ENCODE data around the gene PMP22. TPM values are rescaled to one million over a fixed set of nuclear protein-coding genes. Genes with fewer than 3 reads are reported as not detected.

The PMP22 gene
- total RNA-seq, 2 donors from 2014 or later, result 3.1 to 5.5 TPM

DNA sequence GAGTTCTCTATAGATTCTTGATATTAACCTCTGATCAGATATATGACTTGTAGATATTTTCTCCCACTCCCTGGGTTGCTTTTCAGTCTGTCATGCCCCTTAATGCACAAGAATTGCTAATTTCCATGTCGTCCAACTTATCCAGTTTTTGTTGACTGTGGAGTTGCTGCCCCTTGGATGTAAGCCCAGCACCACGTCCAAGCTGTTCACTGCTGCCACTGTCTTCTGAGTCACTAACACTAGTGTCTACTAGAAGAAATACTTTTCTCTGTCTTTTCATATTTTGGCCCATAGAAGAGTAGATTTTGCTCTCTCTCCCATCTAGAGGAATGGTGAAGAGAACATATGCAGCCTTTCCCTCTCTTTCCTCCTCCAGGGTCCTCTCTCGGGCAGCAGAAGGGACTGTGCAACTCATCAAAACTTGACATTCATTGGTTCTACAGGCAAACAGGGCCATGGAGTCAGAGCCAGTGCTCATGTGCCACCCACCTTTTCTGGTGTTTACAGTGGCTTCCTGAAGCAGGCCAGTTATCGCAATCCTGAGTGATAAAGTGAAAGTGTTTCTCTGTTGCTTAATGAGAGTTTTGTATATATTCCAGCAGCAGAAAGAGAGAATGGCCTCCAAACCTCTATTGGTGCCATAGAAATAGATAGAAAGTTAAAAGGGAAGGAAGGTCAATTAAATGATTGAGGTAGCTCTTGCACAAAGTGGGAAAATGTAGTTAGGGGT, 22.6 kb upstream of the PMP22 start:
- peaks cover 4% of the 10 kb centered on the region for H3K4me1 ChIP-seq (ENCODE audit: control insufficient read depth, insufficient read depth, low read length)
- no peaks in the 10 kb centered on the region for H3K27me3 ChIP-seq (ENCODE audit: control insufficient read depth, insufficient read depth, low read length, poor library complexity, severe bottlenecking)
- TF ChIP-seq CTCF (conservative IDR thresholded peaks at IDR 0.05), result no peak
- H3K36me3 ChIP-seq (ENCODE audit: control insufficient read depth, insufficient read depth, low read length), result no peaks in the 10 kb centered on the region
- no peak overlapping the region for H3K4me3 Mint-ChIP-seq
- 91 to 100% methylated on average over 2 to 4 of the region's 4 CpGs for WGBS, 2 experiments (ENCODE audit: insufficient coverage in 1 of 2, insufficient read length in 1 of 2)
- no peak overlapping the region for H3K27ac Mint-ChIP-seq
- H3K4me1 Mint-ChIP-seq, result peaks cover 10% of the 10 kb centered on the region
- H3K9me3 ChIP-seq (ENCODE audit: control insufficient read depth, low read length), result no peaks in the 10 kb centered on the region
- no peak overlapping the region for H3K4me3 ChIP-seq (ENCODE audit: low read length)
- DNase-seq, result peak; percentile 8
- H3K9me3 Mint-ChIP-seq, result no peaks in the 10 kb centered on the region
- no peak overlapping the region for H3K9ac ChIP-seq (ENCODE audit: extremely low read depth, low read length, poor library complexity, severe bottlenecking)
- no peaks in the 10 kb centered on the region for H3K36me3 Mint-ChIP-seq (ENCODE audit: low read depth)
- H3K27me3 Mint-ChIP-seq (ENCODE audit: insufficient read depth), result peaks cover 9% of the 10 kb centered on the region
- H3K27ac ChIP-seq (ENCODE audit: low read depth, low read length), result no peak overlapping the region

DNA sequence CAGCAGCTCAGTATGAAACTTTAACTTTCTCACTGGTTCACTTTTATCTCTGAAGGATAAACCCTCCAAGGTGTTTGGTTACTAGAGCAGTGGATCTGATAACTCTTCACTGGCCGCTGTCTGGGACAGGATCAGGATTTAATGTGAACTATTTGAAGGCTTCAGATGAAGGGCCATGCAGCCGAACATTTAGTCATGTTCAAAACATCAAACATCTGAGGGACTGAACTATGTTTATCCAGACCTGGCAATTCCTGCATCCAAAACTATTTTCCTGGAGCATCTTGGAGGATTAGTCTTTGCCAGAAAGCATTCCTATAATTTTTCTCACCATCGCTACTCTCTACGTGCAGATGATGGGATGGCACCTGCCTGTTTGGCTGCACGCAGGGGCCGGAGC, 20.3 kb upstream of the PMP22 start:
- H3K27ac Mint-ChIP-seq, result no peak overlapping the region
- DNase-seq, result peak; percentile 31
- no peaks in the 10 kb centered on the region for H3K9me3 Mint-ChIP-seq
- H3K4me1 Mint-ChIP-seq, result peaks cover 5% of the 10 kb centered on the region
- H3K9me3 ChIP-seq (ENCODE audit: control insufficient read depth, low read length), result no peaks in the 10 kb centered on the region
- H3K36me3 ChIP-seq (ENCODE audit: control insufficient read depth, insufficient read depth, low read length), result no peaks in the 10 kb centered on the region
- no peak overlapping the region for H3K27ac ChIP-seq (ENCODE audit: low read depth, low read length)
- WGBS, 2 experiments (ENCODE audit: insufficient coverage in 1 of 2, insufficient read length in 1 of 2), result 91 to 92% methylated on average over 2 to 6 of the region's 6 CpGs
- H3K9ac ChIP-seq (ENCODE audit: extremely low read depth, low read length, poor library complexity, severe bottlenecking), result no peak overlapping the region
- H3K4me1 ChIP-seq (ENCODE audit: control insufficient read depth, insufficient read depth, low read length), result peaks cover 4% of the 10 kb centered on the region
- H3K27me3 ChIP-seq (ENCODE audit: control insufficient read depth, insufficient read depth, low read length, poor library complexity, severe bottlenecking), result no peaks in the 10 kb centered on the region
- no peak overlapping the region for H3K4me3 Mint-ChIP-seq
- no peak for TF ChIP-seq CTCF (conservative IDR thresholded peaks at IDR 0.05)
- H3K4me3 ChIP-seq (ENCODE audit: low read length), result no peak overlapping the region
- peaks cover 15% of the 10 kb centered on the region for H3K27me3 Mint-ChIP-seq (ENCODE audit: insufficient read depth)
- H3K36me3 Mint-ChIP-seq (ENCODE audit: low read depth), result no peaks in the 10 kb centered on the region

DNA sequence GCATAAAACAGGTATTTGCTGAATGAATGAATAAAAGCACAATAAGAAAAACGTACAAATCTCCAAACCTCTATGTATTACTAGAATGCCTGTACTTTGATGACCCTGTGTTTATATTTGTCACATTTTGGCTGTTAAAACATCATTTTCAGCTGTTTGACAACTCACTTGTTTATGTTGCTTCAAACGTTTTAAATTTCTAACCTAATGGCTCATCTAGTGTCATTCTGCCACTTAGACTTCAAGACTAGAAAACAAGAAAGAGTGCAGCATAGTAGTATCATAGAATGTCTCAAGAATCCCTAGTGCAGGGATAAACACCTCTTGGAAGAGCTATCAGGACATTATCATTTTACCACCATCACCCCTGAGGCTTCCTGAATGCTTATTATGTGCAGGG, 19.4 kb upstream of the PMP22 start:
- no peaks in the 10 kb centered on the region for H3K27me3 ChIP-seq (ENCODE audit: control insufficient read depth, insufficient read depth, low read length, poor library complexity, severe bottlenecking)
- Mint-ChIP-seq H3K27ac (no peak overlapping the region), H3K36me3 (ENCODE audit: low read depth) (no peaks in the 10 kb centered on the region), H3K4me1 (peaks cover 5% of the 10 kb centered on the region), H3K4me3 (no peak overlapping the region), H3K27me3 (ENCODE audit: insufficient read depth) (peaks cover 18% of the 10 kb centered on the region), H3K9me3 (no peaks in the 10 kb centered on the region)
- no peak overlapping the region for H3K27ac ChIP-seq (ENCODE audit: low read depth, low read length)
- 58 to 100% methylated on average over 1 to 2 of the region's 2 CpGs for WGBS, 2 experiments (ENCODE audit: insufficient coverage in 1 of 2, insufficient read length in 1 of 2)
- DNase-seq, result no peak
- no peak for TF ChIP-seq CTCF (conservative IDR thresholded peaks at IDR 0.05)
- H3K9me3 ChIP-seq (ENCODE audit: control insufficient read depth, low read length), result no peaks in the 10 kb centered on the region
- H3K4me3 ChIP-seq (ENCODE audit: low read length), result no peak overlapping the region
- peaks cover 4% of the 10 kb centered on the region for H3K4me1 ChIP-seq (ENCODE audit: control insufficient read depth, insufficient read depth, low read length)
- H3K9ac ChIP-seq (ENCODE audit: extremely low read depth, low read length, poor library complexity, severe bottlenecking), result no peak overlapping the region
- H3K36me3 ChIP-seq (ENCODE audit: control insufficient read depth, insufficient read depth, low read length), result no peaks in the 10 kb centered on the region

Data from endodermal cell (in vitro differentiated cells).